GM12878 (cell line): ENCODE measurements around the gene PRDM16.

Source experiments
- EGR1 ChIP-seq, 2 experiments: IDR thresholded peaks; 1 replicate in 1 of 2; 2 replicates in 1 of 2; pipeline ENCODE4 v1.6.1; 2011 to 2012; ENCODE audit warnings: low read depth in 2 of 2, low read length in 2 of 2, borderline replicate concordance in 1 of 2, mild to moderate bottlenecking in 1 of 2, moderate library complexity in 1 of 2
- EZH2 ChIP-seq: IDR thresholded peaks from 2 replicates; pipeline ENCODE4 v1.6.1; 2012; ENCODE audit warnings: low read depth, mild to moderate bottlenecking, control low read depth, inconsistent platforms, low read length, borderline replicate concordance; ENCODE audit not compliant: control insufficient read depth
- MEF2A ChIP-seq: IDR thresholded peaks from 2 replicates; pipeline ENCODE4 v1.6.1; 2011; ENCODE audit warnings: low read depth, mild to moderate bottlenecking, low read length, moderate library complexity; ENCODE audit not compliant: insufficient read depth
- POLR2AphosphoS5 ChIP-seq: IDR thresholded peaks from 2 replicates; pipeline ENCODE4 v1.6.1; 2011; ENCODE audit warnings: mild to moderate bottlenecking, low read length, inconsistent platforms
- SUPT20H ChIP-seq: IDR thresholded peaks from 2 replicates; pipeline ENCODE4 v1.6.1; 2011; ENCODE audit warnings: low read depth, mild to moderate bottlenecking, low read length, moderate library complexity, borderline replicate concordance; ENCODE audit not compliant: control insufficient read depth
- TF ChIP-seq, protein P1 (sequence below), 3 experiments: IDR thresholded peaks in 2 of 3; conservative IDR thresholded peaks in 1 of 3; 2 replicates each; pipeline ENCODE4 v1.5.1; 2011; ENCODE audit warnings: low read depth in 3 of 3, low read length in 3 of 3, mild to moderate bottlenecking in 3 of 3, control low read depth in 2 of 3, moderate library complexity in 2 of 3, inconsistent platforms in 1 of 3, mixed read lengths in 1 of 3; ENCODE audit not compliant: control insufficient read depth in 2 of 3, insufficient read depth in 1 of 3; ENCODE audit errors: extremely low read depth in 1 of 3
- TF ChIP-seq, protein P2 (sequence below): fragments of 450-650 bp; IDR thresholded peaks from 2 replicates; pipeline ENCODE4 v1.6.1; 2016; ENCODE audit warnings: mild to moderate bottlenecking, moderate library complexity, borderline replicate concordance

DNA sequence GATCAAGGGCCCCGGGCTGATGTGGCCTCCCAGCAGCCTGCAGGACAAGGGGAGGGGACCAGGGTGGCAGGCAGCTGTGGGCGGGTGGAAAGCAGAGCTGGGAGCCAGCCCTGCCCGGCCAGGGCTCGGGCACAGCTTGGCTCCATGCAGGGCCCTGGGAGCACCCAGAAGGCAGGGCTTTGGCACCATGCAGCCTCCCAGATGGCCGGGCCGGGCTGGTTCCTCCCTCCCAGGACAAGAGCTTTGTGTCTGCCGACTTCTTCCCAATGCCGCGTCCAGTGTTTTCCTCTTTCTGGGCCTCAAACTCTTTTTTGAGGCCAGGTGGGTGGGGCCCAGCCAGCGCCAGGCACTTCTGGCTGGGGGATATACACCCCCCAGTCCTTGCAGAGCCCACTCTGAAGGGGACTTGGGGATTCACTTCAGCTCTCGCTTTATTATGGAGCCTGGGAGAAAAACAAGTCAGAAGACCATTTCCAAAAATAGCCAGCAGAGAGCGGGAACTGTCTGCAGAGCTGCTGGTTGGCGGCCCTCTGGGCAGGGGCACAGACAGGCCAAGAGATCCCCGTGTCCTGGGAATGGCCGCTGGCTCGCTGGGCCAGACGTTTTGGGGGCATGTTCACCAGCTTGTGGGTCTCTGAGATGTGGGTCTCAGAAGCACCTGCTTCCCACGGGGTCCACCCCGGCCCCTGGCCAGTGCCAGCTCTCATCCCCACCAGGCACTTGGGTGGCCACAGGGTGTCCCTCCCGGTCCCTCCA is 281.7 kb downstream of the PRDM16 start:
- TF ChIP-seq, protein P1, sequence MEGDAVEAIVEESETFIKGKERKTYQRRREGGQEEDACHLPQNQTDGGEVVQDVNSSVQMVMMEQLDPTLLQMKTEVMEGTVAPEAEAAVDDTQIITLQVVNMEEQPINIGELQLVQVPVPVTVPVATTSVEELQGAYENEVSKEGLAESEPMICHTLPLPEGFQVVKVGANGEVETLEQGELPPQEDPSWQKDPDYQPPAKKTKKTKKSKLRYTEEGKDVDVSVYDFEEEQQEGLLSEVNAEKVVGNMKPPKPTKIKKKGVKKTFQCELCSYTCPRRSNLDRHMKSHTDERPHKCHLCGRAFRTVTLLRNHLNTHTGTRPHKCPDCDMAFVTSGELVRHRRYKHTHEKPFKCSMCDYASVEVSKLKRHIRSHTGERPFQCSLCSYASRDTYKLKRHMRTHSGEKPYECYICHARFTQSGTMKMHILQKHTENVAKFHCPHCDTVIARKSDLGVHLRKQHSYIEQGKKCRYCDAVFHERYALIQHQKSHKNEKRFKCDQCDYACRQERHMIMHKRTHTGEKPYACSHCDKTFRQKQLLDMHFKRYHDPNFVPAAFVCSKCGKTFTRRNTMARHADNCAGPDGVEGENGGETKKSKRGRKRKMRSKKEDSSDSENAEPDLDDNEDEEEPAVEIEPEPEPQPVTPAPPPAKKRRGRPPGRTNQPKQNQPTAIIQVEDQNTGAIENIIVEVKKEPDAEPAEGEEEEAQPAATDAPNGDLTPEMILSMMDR (IDR thresholded peaks at IDR 0.05 in 2 of 3, conservative IDR thresholded peaks at IDR 0.05 in 1 of 3; ENCODE audit: control insufficient read depth in 2 of 3, extremely low read depth in 1 of 3, insufficient read depth in 1 of 3, low read depth in 3 of 3, low read length in 3 of 3), result no peak
- TF ChIP-seq POLR2AphosphoS5, result no peak
- TF ChIP-seq MEF2A, result no peak
- no peak for TF ChIP-seq EGR1 (IDR thresholded peaks at IDR 0.05; ENCODE audit: borderline replicate concordance in 1 of 2, low read depth in 2 of 2, low read length in 2 of 2)
- no peak for TF ChIP-seq EZH2
- TF ChIP-seq, protein P2, sequence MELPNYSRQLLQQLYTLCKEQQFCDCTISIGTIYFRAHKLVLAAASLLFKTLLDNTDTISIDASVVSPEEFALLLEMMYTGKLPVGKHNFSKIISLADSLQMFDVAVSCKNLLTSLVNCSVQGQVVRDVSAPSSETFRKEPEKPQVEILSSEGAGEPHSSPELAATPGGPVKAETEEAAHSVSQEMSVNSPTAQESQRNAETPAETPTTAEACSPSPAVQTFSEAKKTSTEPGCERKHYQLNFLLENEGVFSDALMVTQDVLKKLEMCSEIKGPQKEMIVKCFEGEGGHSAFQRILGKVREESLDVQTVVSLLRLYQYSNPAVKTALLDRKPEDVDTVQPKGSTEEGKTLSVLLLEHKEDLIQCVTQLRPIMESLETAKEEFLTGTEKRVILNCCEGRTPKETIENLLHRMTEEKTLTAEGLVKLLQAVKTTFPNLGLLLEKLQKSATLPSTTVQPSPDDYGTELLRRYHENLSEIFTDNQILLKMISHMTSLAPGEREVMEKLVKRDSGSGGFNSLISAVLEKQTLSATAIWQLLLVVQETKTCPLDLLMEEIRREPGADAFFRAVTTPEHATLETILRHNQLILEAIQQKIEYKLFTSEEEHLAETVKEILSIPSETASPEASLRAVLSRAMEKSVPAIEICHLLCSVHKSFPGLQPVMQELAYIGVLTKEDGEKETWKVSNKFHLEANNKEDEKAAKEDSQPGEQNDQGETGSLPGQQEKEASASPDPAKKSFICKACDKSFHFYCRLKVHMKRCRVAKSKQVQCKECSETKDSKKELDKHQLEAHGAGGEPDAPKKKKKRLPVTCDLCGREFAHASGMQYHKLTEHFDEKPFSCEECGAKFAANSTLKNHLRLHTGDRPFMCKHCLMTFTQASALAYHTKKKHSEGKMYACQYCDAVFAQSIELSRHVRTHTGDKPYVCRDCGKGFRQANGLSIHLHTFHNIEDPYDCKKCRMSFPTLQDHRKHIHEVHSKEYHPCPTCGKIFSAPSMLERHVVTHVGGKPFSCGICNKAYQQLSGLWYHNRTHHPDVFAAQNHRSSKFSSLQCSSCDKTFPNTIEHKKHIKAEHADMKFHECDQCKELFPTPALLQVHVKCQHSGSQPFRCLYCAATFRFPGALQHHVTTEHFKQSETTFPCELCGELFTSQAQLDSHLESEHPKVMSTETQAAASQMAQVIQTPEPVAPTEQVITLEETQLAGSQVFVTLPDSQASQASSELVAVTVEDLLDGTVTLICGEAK, result no peak
- TF ChIP-seq SUPT20H, result no peak
